H9 (cell line): ENCODE results near the gene SDHA. TPM values are rescaled to one million over a fixed set of nuclear protein-coding genes. Genes with fewer than 3 reads are reported as not detected.

Source experiments
- DNase-seq: peaks from one replicate; pipeline ENCODE4 v3.0.0-alpha.2; 2017
- H2AFZ ChIP-seq: one replicate; pipeline ENCODE4 v1.6.1; 2013; ENCODE audit warnings: mild to moderate bottlenecking, low read length, control low read depth, moderate library complexity
- H2AK5ac ChIP-seq: 2 replicates; pipeline ENCODE4 v1.6.1; 2013; ENCODE audit warnings: low read length, control low read depth, mixed read lengths; ENCODE audit not compliant: insufficient read length
- H2BK120ac ChIP-seq: one replicate; pipeline ENCODE4 v1.6.1; 2013; ENCODE audit warnings: low read depth, mild to moderate bottlenecking, low read length, control low read depth, inconsistent platforms; ENCODE audit not compliant: poor library complexity, severe bottlenecking
- H2BK12ac ChIP-seq: 2 replicates; pipeline ENCODE4 v1.6.1; 2013; ENCODE audit warnings: low read length, control low read depth, mixed read lengths, low read depth; ENCODE audit not compliant: insufficient read length
- H2BK15ac ChIP-seq: 2 replicates; pipeline ENCODE4 v1.6.1; 2013; ENCODE audit warnings: low read depth, low read length, control low read depth
- H2BK20ac ChIP-seq: one replicate; pipeline ENCODE4 v1.6.1; 2013; ENCODE audit warnings: low read depth, mild to moderate bottlenecking, low read length, control low read depth, inconsistent platforms; ENCODE audit not compliant: poor library complexity, severe bottlenecking
- H2BK5ac ChIP-seq: 2 replicates; pipeline ENCODE4 v1.6.1; 2013; ENCODE audit warnings: low read length, control low read depth, mixed read lengths; ENCODE audit not compliant: insufficient read length
- H3K14ac ChIP-seq: 2 replicates; pipeline ENCODE4 v1.6.1; 2013; ENCODE audit warnings: low read length, control low read depth; ENCODE audit not compliant: insufficient read depth
- H3K18ac ChIP-seq: 2 replicates; pipeline ENCODE4 v1.6.1; 2013; ENCODE audit warnings: low read depth, mild to moderate bottlenecking, mixed read lengths, low read length, control low read depth; ENCODE audit not compliant: insufficient read length
- H3K23ac ChIP-seq: 2 replicates; pipeline ENCODE4 v1.6.1; 2013; ENCODE audit warnings: low read length, control low read depth, mixed read lengths, low read depth; ENCODE audit not compliant: insufficient read length
- H3K23me2 ChIP-seq: 2 replicates; pipeline ENCODE4 v1.6.1; 2013; ENCODE audit warnings: low read depth, mild to moderate bottlenecking, mixed read lengths, low read length, control low read depth; ENCODE audit not compliant: insufficient read length, poor library complexity, severe bottlenecking
- H3K27ac ChIP-seq: 2 replicates; pipeline ENCODE4 v1.5.1; 2013; ENCODE audit warnings: low read length, control low read depth, mixed read lengths, low read depth; ENCODE audit not compliant: insufficient read length
- H3K27me3 ChIP-seq: 2 replicates; pipeline ENCODE4 v1.6.1; 2013; ENCODE audit warnings: low read length, control low read depth, inconsistent platforms; ENCODE audit not compliant: insufficient read depth
- H3K4ac ChIP-seq: 2 replicates; pipeline ENCODE4 v1.6.1; 2013; ENCODE audit warnings: low read depth, mild to moderate bottlenecking, control low read depth, inconsistent platforms, low read length, moderate library complexity
- H3K4me1 ChIP-seq: 2 replicates; pipeline ENCODE4 v1.6.1; 2013; ENCODE audit warnings: low read length, control low read depth, inconsistent platforms; ENCODE audit not compliant: insufficient read depth
- H3K4me2 ChIP-seq: 2 replicates; pipeline ENCODE4 v1.6.1; 2013; ENCODE audit warnings: low read length, control low read depth, mixed read lengths; ENCODE audit not compliant: insufficient read length, insufficient read depth
- H3K56ac ChIP-seq: 2 replicates; pipeline ENCODE4 v1.6.1; 2013; ENCODE audit warnings: low read depth, mild to moderate bottlenecking, mixed read lengths, low read length, control low read depth; ENCODE audit not compliant: insufficient read length
- H3K79me1 ChIP-seq: 2 replicates; pipeline ENCODE4 v1.6.1; 2013; ENCODE audit warnings: low read depth, mild to moderate bottlenecking, moderate library complexity, low read length, control low read depth, inconsistent platforms; ENCODE audit not compliant: insufficient read depth, poor library complexity, severe bottlenecking
- H3K79me2 ChIP-seq: 2 replicates; pipeline ENCODE4 v1.6.1; 2013; ENCODE audit warnings: low read length, control low read depth, inconsistent platforms; ENCODE audit not compliant: insufficient read depth
- H3K9ac ChIP-seq: 2 replicates; pipeline ENCODE4 v1.6.1; 2013; ENCODE audit warnings: low read length, control low read depth, mixed read lengths; ENCODE audit not compliant: insufficient read length; ENCODE audit errors: extremely low read depth
- H3K9me3 ChIP-seq: one replicate; pipeline ENCODE4 v1.6.1; 2013; ENCODE audit warnings: low read depth, low read length, inconsistent platforms; ENCODE audit not compliant: control insufficient read depth
- H3T11ph ChIP-seq: one replicate; pipeline ENCODE4 v1.6.1; 2013; ENCODE audit warnings: mild to moderate bottlenecking, low read length, control low read depth, inconsistent platforms
- H4K20me1 ChIP-seq: one replicate; pipeline ENCODE4 v1.6.1; 2013; ENCODE audit not compliant: control insufficient read depth, insufficient read length, insufficient read depth
- H4K5ac ChIP-seq: 2 replicates; pipeline ENCODE4 v1.6.1; 2013; ENCODE audit warnings: low read depth, mild to moderate bottlenecking, mixed read lengths, low read length, control low read depth; ENCODE audit not compliant: insufficient read length
- H4K8ac ChIP-seq: replicated peaks from 2 replicates; pipeline ENCODE4 v1.6.1; 2013; ENCODE audit warnings: low read length, control low read depth, mixed read lengths, low read depth; ENCODE audit not compliant: insufficient read length
- H4K91ac ChIP-seq: 2 replicates; pipeline ENCODE4 v1.6.1; 2013; ENCODE audit warnings: low read depth, mild to moderate bottlenecking, moderate library complexity, mixed read lengths, low read length, control low read depth; ENCODE audit not compliant: insufficient read length
- H3K27ac Mint-ChIP-seq, 3 experiments: 2 replicates in 2 of 3; 3 replicates in 1 of 3; pipeline ENCODE4 v1.8.0; 2020 to 2021; ENCODE audit warnings: mixed read lengths in 3 of 3, mild to moderate bottlenecking in 1 of 3, moderate library complexity in 1 of 3
- H3K27me3 Mint-ChIP-seq: 2 replicates; pipeline ENCODE4 v1.8.0; 2021; ENCODE audit warnings: low read depth, mild to moderate bottlenecking, moderate library complexity, mixed read lengths
- H3K36me3 Mint-ChIP-seq, 3 experiments: 2 replicates in 2 of 3; 3 replicates in 1 of 3; pipeline ENCODE4 v1.8.0; 2020 to 2021; ENCODE audit warnings: low read depth in 3 of 3, mixed read lengths in 3 of 3; ENCODE audit not compliant: insufficient read depth in 1 of 3
- H3K4me1 Mint-ChIP-seq, 2 experiments: 2 replicates each; pipeline ENCODE4 v1.8.0; 2020; ENCODE audit warnings: mixed read lengths in 2 of 2
- H3K4me3 Mint-ChIP-seq, 2 experiments: 2 replicates in 1 of 2; 3 replicates in 1 of 2; pipeline ENCODE4 v1.8.0; 2020 to 2021; ENCODE audit warnings: mild to moderate bottlenecking in 2 of 2, mixed read lengths in 2 of 2, moderate library complexity in 1 of 2
- H3K9me3 Mint-ChIP-seq, 2 experiments: 2 replicates in 1 of 2; 3 replicates in 1 of 2; pipeline ENCODE4 v1.8.0; 2020; ENCODE audit warnings: mild to moderate bottlenecking in 2 of 2, mixed read lengths in 2 of 2, moderate library complexity in 1 of 2
- WGBS: extraction: QIAGEN DNeasy Blood & Tissue Kit; methylation state at CpG from one replicate; pipeline ENCODE4 v1.1.7; 2013; ENCODE audit warnings: missing lambda C conversion rate, low lambda C conversion rate, mixed read lengths; ENCODE audit not compliant: insufficient read length; ENCODE audit errors: extremely low coverage; 5-methylcytosine and 5-hydroxymethylcytosine counted together
- total RNA-seq: library from RNA; stranded (reverse); gene quantifications from 2 replicates; pipeline ENCODE4 v1.2.1, GENCODE V29; 2021
- TF ChIP-seq, protein P1 (sequence below): fragments of 200-600 bp; sonication (generic); conservative IDR thresholded peaks from 3 replicates; pipeline ENCODE4 v1.8.0; 2021; ENCODE audit warnings: antibody characterized with exemption, mild to moderate bottlenecking

The SDHA gene
- total RNA-seq, 1 experiment from 2014 or later: 84.8 TPM

DNA sequence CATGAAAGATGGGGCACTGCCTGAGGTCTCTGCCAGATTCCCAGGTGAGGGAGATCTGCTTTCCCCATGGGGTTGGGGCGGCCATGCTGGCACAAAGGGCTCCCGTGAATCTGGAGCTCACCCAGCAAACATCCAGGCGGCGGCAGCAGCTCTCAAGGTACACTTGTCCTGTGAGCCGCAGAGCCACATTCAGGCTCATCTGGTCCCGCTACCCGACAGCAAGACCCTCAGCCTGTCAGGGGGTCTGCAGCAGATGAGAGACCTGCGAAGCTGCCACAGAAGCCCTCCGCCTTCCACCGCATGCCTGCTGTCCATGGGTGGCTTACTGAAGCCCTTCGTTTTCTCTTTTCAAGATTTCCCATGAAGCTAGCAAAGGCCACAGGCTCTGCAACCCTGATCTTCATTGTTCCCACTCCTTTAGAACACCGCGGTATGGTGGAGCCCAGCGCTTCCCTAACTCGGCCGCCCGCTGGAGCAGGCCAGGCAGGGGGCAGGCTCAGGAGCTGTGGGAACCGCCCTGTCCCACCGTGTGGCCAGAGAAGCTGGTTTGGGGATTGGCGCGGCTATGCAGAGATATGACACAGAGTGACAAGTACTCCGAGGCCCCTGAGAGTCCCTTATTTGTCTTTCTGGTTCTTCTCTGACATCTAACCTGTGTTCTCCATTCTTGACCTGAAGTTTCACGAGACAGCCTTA lies 18.0 kb upstream of the SDHA start:
- H3K4me1 Mint-ChIP-seq: peaks cover 11 to 21% of the 10 kb centered on the region in 2 experiments
- no peak overlapping the region for H3T11ph ChIP-seq
- no CpG with 5 or more reads among the region's 23 CpGs for WGBS

More for the DNA sequence above, 18.0 kb upstream of the SDHA start:
- TF ChIP-seq, protein P1, sequence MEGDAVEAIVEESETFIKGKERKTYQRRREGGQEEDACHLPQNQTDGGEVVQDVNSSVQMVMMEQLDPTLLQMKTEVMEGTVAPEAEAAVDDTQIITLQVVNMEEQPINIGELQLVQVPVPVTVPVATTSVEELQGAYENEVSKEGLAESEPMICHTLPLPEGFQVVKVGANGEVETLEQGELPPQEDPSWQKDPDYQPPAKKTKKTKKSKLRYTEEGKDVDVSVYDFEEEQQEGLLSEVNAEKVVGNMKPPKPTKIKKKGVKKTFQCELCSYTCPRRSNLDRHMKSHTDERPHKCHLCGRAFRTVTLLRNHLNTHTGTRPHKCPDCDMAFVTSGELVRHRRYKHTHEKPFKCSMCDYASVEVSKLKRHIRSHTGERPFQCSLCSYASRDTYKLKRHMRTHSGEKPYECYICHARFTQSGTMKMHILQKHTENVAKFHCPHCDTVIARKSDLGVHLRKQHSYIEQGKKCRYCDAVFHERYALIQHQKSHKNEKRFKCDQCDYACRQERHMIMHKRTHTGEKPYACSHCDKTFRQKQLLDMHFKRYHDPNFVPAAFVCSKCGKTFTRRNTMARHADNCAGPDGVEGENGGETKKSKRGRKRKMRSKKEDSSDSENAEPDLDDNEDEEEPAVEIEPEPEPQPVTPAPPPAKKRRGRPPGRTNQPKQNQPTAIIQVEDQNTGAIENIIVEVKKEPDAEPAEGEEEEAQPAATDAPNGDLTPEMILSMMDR: no peak
- Mint-ChIP-seq H3K27me3 (no peaks in the 10 kb centered on the region; the same call in 1 of the 2 replicates), H3K9me3 (no peaks in the 10 kb centered on the region), H3K4me3 (no peak overlapping the region), H3K27ac (peak overlapping the region in 1 of 3 experiments; percentile 19; a peak in 1 of 7 replicates), H3K36me3 (peaks cover 4 to 17% (median 16%) of the 10 kb centered on the region in 3 experiments; a peak in 6 of 7 replicates)
- H2AFZ ChIP-seq: no peak overlapping the region
- no peaks in the 10 kb centered on the region for H3K79me2 ChIP-seq
- H3K18ac ChIP-seq: no peak overlapping the region
- H2AK5ac ChIP-seq: no peak overlapping the region
- no peaks in the 10 kb centered on the region for H3K4me1 ChIP-seq
- no peak overlapping the region for H4K91ac ChIP-seq
- H3K23me2 ChIP-seq: no peaks in the 10 kb centered on the region
- H2BK5ac ChIP-seq: no peak overlapping the region
- H3K27me3 ChIP-seq: no peaks in the 10 kb centered on the region
- H3K14ac ChIP-seq: no peak overlapping the region; the same call in 1 of the 2 replicates
- H3K4me2 ChIP-seq: no peak overlapping the region
- H3K9me3 ChIP-seq: no peaks in the 10 kb centered on the region
- H4K8ac ChIP-seq: no peak overlapping the region
- no peak overlapping the region for H3K9ac ChIP-seq
- no peak for DNase-seq
- H3K56ac ChIP-seq: no peak overlapping the region
- H4K5ac ChIP-seq: no peak overlapping the region
- H2BK15ac ChIP-seq: no peak overlapping the region
- no peak overlapping the region for H2BK20ac ChIP-seq
- no peak overlapping the region for H3K23ac ChIP-seq
- H3K27ac ChIP-seq: no peak overlapping the region
- no peak overlapping the region for H3K4ac ChIP-seq
- no peaks in the 10 kb centered on the region for H3K79me1 ChIP-seq
- no peak overlapping the region for H2BK12ac ChIP-seq
- H4K20me1 ChIP-seq: no peaks in the 10 kb centered on the region
- no peak overlapping the region for H2BK120ac ChIP-seq
